T-cell (primary cell): ENCODE results near the gene NUMB. TPM values are rescaled to one million over a fixed set of nuclear protein-coding genes. Genes with fewer than 3 reads are reported as not detected.

Experiments used
- ATAC-seq, 4 experiments: fragments of 200-7000 bp in 3 of 4; fragments of 150-1000 bp in 1 of 4; cut with Tn5 transposase; replicated peaks in 1 of 4; 1 replicate in 3 of 4; 2 replicates in 1 of 4; pipeline ENCODE4 v1.10.0; 2021; ENCODE audit warnings: moderate library complexity in 3 of 4, mild to moderate bottlenecking in 2 of 4, moderate number of reproducible peaks in 1 of 4
- CTCF ChIA-PET, 2 donors: fragments of 300-600 bp; sonication (Branson Sonifier 250); formaldehyde crosslinking; loops; one replicate each; lab custom pipeline; 2022; ENCODE audit warnings: antibody characterized with exemption in 2 of 2; lab: Charles Lee
- POLR2A ChIA-PET, 2 donors: fragments of 300-600 bp; sonication (Branson Sonifier 250); formaldehyde crosslinking; loops; one replicate each; lab custom pipeline; 2022; ENCODE audit warnings: antibody characterized with exemption in 2 of 2; lab: Charles Lee
- DNase-seq, 35 experiments: peaks; one replicate each; pipeline versions ENCODE4 v3.0.0 to v3.0.0-alpha.2; 2013 to 2023
- H3K27ac ChIP-seq: one replicate; pipeline ENCODE4 v1.5.1; 2013; ENCODE audit warnings: low read length
- H3K27me3 ChIP-seq, 2 experiments: replicated peaks in 1 of 2; 1 replicate in 1 of 2; 2 replicates in 1 of 2; pipeline versions ENCODE4 v1.6.1 to v1.7.0; 2013; ENCODE audit warnings: low read length in 1 of 2, mixed read lengths in 1 of 2; ENCODE audit not compliant: control insufficient read depth in 2 of 2, insufficient read depth in 2 of 2; ENCODE audit errors: extremely low read depth in 1 of 2
- H3K36me3 ChIP-seq, 2 donors: 1 replicate in 1 of 2; 2 replicates in 1 of 2; pipeline versions ENCODE4 v1.6.1 to v1.7.0; 2013; ENCODE audit warnings: low read length in 1 of 2; ENCODE audit not compliant: control insufficient read depth in 2 of 2, insufficient read depth in 1 of 2; ENCODE audit errors: extremely low read depth in 1 of 2
- H3K4me1 ChIP-seq, 2 experiments: 1 replicate in 1 of 2; 2 replicates in 1 of 2; pipeline versions ENCODE4 v1.6.1 to v1.7.0; 2013; ENCODE audit warnings: low read length in 2 of 2, mixed read lengths in 1 of 2; ENCODE audit not compliant: insufficient read depth in 2 of 2, control insufficient read depth in 1 of 2; ENCODE audit errors: extremely low read depth in 1 of 2
- H3K4me3 ChIP-seq, 2 donors: 1 replicate in 1 of 2; 2 replicates in 1 of 2; pipeline versions ENCODE4 v1.5.1 to v1.7.0; 2013; ENCODE audit warnings: mild to moderate bottlenecking in 2 of 2, low read length in 1 of 2, moderate library complexity in 1 of 2; ENCODE audit not compliant: control insufficient read depth in 1 of 2; ENCODE audit errors: extremely low read depth in 1 of 2
- H3K9me3 ChIP-seq: 2 replicates; pipeline ENCODE4 v1.7.0; 2013
- H3K27ac Mint-ChIP-seq, 2 donors: one replicate each; pipeline ENCODE4 v1.8.0; 2020 to 2021; ENCODE audit warnings: mild to moderate bottlenecking in 2 of 2, mixed read lengths in 2 of 2
- H3K27me3 Mint-ChIP-seq, 2 donors: one replicate each; pipeline ENCODE4 v1.8.0; 2021 to 2022; ENCODE audit warnings: mixed read lengths in 2 of 2
- H3K36me3 Mint-ChIP-seq: one replicate; pipeline ENCODE4 v1.8.0; 2021; ENCODE audit warnings: mixed read lengths
- H3K4me1 Mint-ChIP-seq, 3 donors: one replicate each; pipeline ENCODE4 v1.8.0; 2020 to 2022; ENCODE audit warnings: mixed read lengths in 3 of 3, mild to moderate bottlenecking in 1 of 3
- H3K4me3 Mint-ChIP-seq, 3 donors: one replicate each; pipeline ENCODE4 v1.8.0; 2020 to 2022; ENCODE audit warnings: mild to moderate bottlenecking in 3 of 3, mixed read lengths in 3 of 3, moderate library complexity in 3 of 3
- H3K9me3 Mint-ChIP-seq, 3 donors: one replicate each; pipeline ENCODE4 v1.8.0; 2020 to 2022; ENCODE audit warnings: mixed read lengths in 3 of 3
- WGBS: methylation state at CpG from one replicate; pipeline ENCODE4 v1.1.5; 2013; ENCODE audit warnings: missing lambda C conversion rate; ENCODE audit not compliant: insufficient coverage; 5-methylcytosine and 5-hydroxymethylcytosine counted together
- total RNA-seq, 35 experiments: library from RNA in 6 of 35; stranded (reverse) in 6 of 35; fragments of 120-200 nt in 1 of 35; gene quantifications; one replicate each; pipeline versions ENCODE4 v1.2.1 to v1.2.4 and lab custom pipeline; 2013 to 2026

Gene NUMB
- total RNA-seq, 5 donors from 2014 or later (not counting 1 experiment from before 2014, with no cell fraction given): 45.1 to 52.6 (median 49.1) TPM

GRCh38 chr14:73339206-73339605 lies 119.1 kb downstream of the NUMB start:
- Mint-ChIP-seq H3K4me1 (peaks cover 2 to 16% (median 6%) of the 10 kb centered on the region in 3 donors), H3K27ac (no peak overlapping the region)

DNA sequence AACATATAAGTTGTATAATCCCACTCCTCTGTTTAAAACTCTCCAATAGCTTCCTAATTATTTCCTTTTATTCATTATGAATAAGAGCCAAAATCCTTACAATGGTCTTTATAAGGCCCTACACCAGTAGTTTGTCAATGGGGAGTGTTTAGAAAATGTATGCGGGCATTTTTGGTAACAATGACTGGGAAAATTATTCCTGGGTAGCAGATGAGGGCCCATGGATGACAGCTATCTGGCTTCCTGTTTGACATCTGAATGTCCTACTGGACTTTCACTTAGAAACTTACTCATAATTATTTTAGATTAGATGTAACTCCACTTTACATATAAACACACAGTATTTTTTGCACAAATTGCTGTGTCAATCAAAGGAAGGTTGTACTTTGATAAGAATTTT lies 119.8 kb downstream of the NUMB start:
- no CpG with 5 or more reads among the region's 1 CpG for WGBS
- H3K4me3 Mint-ChIP-seq: no peak overlapping the region
- H3K9me3 Mint-ChIP-seq: no peaks in the 10 kb centered on the region

More at GRCh38 chr14:73339206-73339605, 119.1 kb downstream of the NUMB start:
- peaks cover 16% of the 10 kb centered on the region for H3K36me3 Mint-ChIP-seq
- POLR2A ChIA-PET: no interaction called here
- CTCF ChIA-PET: interaction anchor here in 1 of 2 donors (0.6 kb wide), 1 partner anchor 46 kb away, joined by 3 read pairs; no protein-coding TSS in a partner anchor
- H3K36me3 ChIP-seq: no peaks in the 10 kb centered on the region
- no peak overlapping the region for H3K4me3 ChIP-seq
- no peaks in the 10 kb centered on the region for H3K27me3 Mint-ChIP-seq
- DNase-seq (no peak), ATAC-seq (no peak)
- no peak overlapping the region for H3K27ac ChIP-seq
- no peaks in the 10 kb centered on the region for H3K9me3 Mint-ChIP-seq
- H3K27me3 ChIP-seq: no peaks in the 10 kb centered on the region
- H3K9me3 ChIP-seq: no peaks in the 10 kb centered on the region
- no peak overlapping the region for H3K4me3 Mint-ChIP-seq
- no peaks in the 10 kb centered on the region for H3K4me1 ChIP-seq

DNA sequence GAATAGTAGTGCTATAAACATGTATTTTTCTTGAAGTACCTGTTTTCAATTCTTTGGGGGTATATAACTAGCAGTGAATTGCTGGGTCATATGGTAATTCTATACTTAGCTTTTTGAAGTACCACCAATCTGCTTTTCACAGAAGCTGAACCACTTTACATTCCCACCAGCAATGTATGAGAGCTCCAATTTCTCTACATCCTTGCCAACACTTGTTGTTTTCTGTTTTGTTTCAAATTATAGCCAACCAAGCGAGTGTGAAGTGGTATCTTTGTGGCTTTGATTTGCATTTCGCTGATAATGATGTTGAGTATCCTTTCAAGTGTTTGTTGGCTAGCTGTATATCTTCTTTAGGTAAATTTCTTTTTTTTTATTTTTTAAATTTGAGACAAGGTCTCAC lies 125.3 kb downstream of the NUMB start:
- POLR2A ChIA-PET: no interaction called here
- Histone ChIP-seq H3K27ac (no peak overlapping the region), H3K27me3 (no peaks in the 10 kb centered on the region), H3K9me3 (no peaks in the 10 kb centered on the region), H3K36me3 (no peaks in the 10 kb centered on the region), H3K4me3 (no peak overlapping the region), H3K4me1 (no peaks in the 10 kb centered on the region)
- Mint-ChIP-seq H3K4me1 (peaks cover 2 to 9% (median 7%) of the 10 kb centered on the region in 3 donors), H3K27ac (no peak overlapping the region), H3K27me3 (no peaks in the 10 kb centered on the region), H3K36me3 (peaks cover 14% of the 10 kb centered on the region), H3K4me3 (no peak overlapping the region), H3K9me3 (no peaks in the 10 kb centered on the region)
- WGBS: 80% methylated on average over 1 of the region's 2 CpGs
- DNase-seq: no peak
- CTCF ChIA-PET: no interaction called here
- no peak for ATAC-seq

More for the DNA sequence above, 119.8 kb downstream of the NUMB start:
- no peaks in the 10 kb centered on the region for H3K36me3 ChIP-seq
- peaks cover 2 to 16% (median 6%) of the 10 kb centered on the region in 3 donors for H3K4me1 Mint-ChIP-seq
- ChIA-PET CTCF (no interaction called here), POLR2A (no interaction called here)
- no peak overlapping the region for H3K4me3 ChIP-seq
- H3K4me1 ChIP-seq: no peaks in the 10 kb centered on the region
- peaks cover 17% of the 10 kb centered on the region for H3K36me3 Mint-ChIP-seq
- H3K27me3 Mint-ChIP-seq: no peaks in the 10 kb centered on the region
- H3K9me3 ChIP-seq: no peaks in the 10 kb centered on the region
- no peak overlapping the region for H3K27ac Mint-ChIP-seq
- H3K27me3 ChIP-seq: no peaks in the 10 kb centered on the region
- DNase-seq: no peak
- no peak for ATAC-seq
- H3K27ac ChIP-seq: no peak overlapping the region

DNA sequence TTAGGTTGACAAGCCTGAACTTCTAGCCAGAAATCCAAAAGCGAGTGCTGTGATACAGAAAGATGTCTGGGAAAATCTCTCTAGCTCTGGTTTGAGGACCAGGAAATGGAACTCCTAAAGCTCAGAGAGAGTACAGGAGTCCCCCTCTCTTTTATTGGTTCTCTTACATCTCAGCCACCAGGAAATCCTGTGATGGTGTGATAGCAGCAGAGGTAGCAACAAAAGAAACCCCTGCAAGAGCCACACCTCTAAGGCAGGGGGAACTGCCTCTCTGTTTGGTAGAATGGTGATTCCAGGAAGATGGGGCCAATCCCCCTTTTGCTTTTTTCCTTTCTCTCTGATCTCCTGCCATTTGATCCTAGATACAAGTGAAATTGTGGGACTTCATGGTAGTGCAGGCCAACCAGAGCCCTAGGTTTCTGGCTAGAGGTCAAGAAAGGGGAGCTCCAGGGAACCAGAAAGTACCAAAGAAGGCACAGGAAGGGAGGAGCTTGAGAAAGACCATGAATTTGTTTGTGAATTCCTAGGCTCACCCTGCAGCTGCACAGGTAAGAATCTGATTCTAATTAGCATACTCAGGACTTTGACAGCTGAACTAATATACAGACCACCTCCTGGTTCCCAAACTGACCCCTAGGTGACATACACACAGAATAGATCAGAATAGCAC lies 132.6 kb downstream of the NUMB start:
- Histone ChIP-seq H3K4me1 (peaks cover 12 to 14% of the 10 kb centered on the region in 2 experiments), H3K27me3 (no peaks in the 10 kb centered on the region), H3K27ac (peak overlapping the region; percentile 7), H3K9me3 (no peaks in the 10 kb centered on the region), H3K36me3 (no peaks in the 10 kb centered on the region), H3K4me3 (peak overlapping the region in 1 of 2 donors; percentile 19)
- ATAC-seq (peak; percentile 93 to 99 (median 97)), DNase-seq (peak in 14 of 35 experiments; percentile 1 to 43 (median 6))
- Mint-ChIP-seq H3K27me3 (no peaks in the 10 kb centered on the region), H3K4me1 (peaks cover 43 to 59% (median 44%) of the 10 kb centered on the region in 3 donors), H3K4me3 (peak overlapping the region; percentile 28 to 72 (median 45)), H3K27ac (peak overlapping the region; percentile 86 to 87), H3K36me3 (peaks cover 9% of the 10 kb centered on the region), H3K9me3 (no peaks in the 10 kb centered on the region)
- no CpG with 5 or more reads among the region's 1 CpG for WGBS
- POLR2A ChIA-PET: interaction anchor here (0.5 to 0.7 kb wide), 2 partner anchors 319 to 1019 kb away, joined by 4 to 5 read pairs; partner anchors contain the start of gene DNAL1 (in 1 of the 2)
- CTCF ChIA-PET: interaction anchor here in 1 of 2 donors (1.1 kb wide), 1 partner anchor 31 kb away, joined by 4 read pairs; no protein-coding TSS in a partner anchor

- no peaks in the 10 kb centered on the region for H3K36me3 ChIP-seq
- H3K9me3 ChIP-seq: no peaks in the 10 kb centered on the region
- Mint-ChIP-seq H3K9me3 (no peaks in the 10 kb centered on the region), H3K36me3 (peaks cover 9% of the 10 kb centered on the region), H3K4me3 (peak overlapping the region in 1 of 3 donors; percentile 72), H3K27ac (peak overlapping the region; percentile 4 to 87), H3K27me3 (no peaks in the 10 kb centered on the region), H3K4me1 (peaks cover 38 to 59% (median 43%) of the 10 kb centered on the region in 3 donors)
- CTCF ChIA-PET: interaction anchor here in 1 of 2 donors (1.1 kb wide), 1 partner anchor 30 kb away, joined by 4 read pairs; no protein-coding TSS in a partner anchor
- ATAC-seq (no peak), DNase-seq (no peak)
- H3K4me1 ChIP-seq: peaks cover 12 to 14% of the 10 kb centered on the region in 2 experiments
- no peaks in the 10 kb centered on the region for H3K27me3 ChIP-seq
- H3K4me3 ChIP-seq: no peak overlapping the region
- H3K27ac ChIP-seq: no peak overlapping the region
- no CpG with 5 or more reads among the region's 1 CpG for WGBS
- POLR2A ChIA-PET: no interaction called here
These were observed 133.3 kb downstream of the NUMB start for GRCh38 chr14:73325063-73325462.

GRCh38 chr14:73324533-73324932 lies 133.8 kb downstream of the NUMB start:
- ATAC-seq (no peak), DNase-seq (no peak)
- Histone ChIP-seq H3K27ac (no peak overlapping the region), H3K9me3 (no peaks in the 10 kb centered on the region), H3K27me3 (no peaks in the 10 kb centered on the region), H3K36me3 (no peaks in the 10 kb centered on the region), H3K4me1 (peaks cover 12 to 14% of the 10 kb centered on the region in 2 experiments), H3K4me3 (no peak overlapping the region)
- no CpG with 5 or more reads among the region's 1 CpG for WGBS
- Mint-ChIP-seq H3K9me3 (no peaks in the 10 kb centered on the region), H3K27me3 (no peaks in the 10 kb centered on the region), H3K4me3 (peak overlapping the region in 1 of 3 donors; percentile 72), H3K27ac (peak overlapping the region; percentile 60 to 87), H3K36me3 (peaks cover 10% of the 10 kb centered on the region), H3K4me1 (peaks cover 38 to 59% (median 43%) of the 10 kb centered on the region in 3 donors)
- CTCF ChIA-PET: no interaction called here
- POLR2A ChIA-PET: no interaction called here
